ENCODE results near the gene ACVR1.
"Not testable (repeated sequence)": the region's sequence is repeated elsewhere in the genome, so short reads cannot be mapped to it uniquely, and the experiment has no call there.

Gene ACVR1

DNA sequence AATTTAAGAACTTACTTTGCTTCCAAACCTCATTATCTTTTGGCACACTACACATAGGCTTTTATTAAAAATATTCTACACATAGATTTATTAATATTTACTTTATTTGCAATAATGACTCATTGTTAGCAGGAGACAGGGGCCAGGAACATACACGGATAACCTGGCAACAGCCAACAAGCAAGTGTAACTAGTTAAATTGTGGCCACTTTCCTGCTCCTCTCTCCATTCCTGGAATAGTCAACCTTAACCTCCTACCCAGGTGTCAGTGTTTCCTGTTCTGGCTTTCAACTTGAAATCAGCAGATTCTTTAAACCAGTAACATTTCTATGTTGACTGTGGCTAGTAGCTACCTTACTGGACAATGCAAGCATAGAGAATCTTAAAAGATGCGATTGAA is 26.5 kb downstream of the ACVR1 start:
- DNase-seq = no peak

DNA sequence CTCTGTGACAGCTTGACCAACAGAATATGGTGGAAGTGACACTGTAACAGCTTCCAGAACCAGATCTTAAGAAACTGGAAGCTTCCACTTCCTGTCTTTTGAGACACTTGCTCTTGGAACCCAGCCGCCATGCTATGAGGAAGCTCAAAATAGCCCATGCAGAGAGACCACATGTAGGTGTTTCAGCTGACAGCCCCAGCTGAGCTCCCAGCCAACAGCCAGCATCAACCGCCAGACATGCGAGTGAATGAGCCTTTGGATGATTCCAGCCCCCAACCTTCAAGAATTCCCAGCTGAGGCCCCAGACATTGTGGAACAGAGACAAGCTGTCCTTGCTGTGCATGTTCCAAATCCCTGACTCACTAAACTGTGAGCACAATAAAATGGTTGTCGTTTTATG is 27.9 kb downstream of the ACVR1 start:
- no peak for DNase-seq

DNA sequence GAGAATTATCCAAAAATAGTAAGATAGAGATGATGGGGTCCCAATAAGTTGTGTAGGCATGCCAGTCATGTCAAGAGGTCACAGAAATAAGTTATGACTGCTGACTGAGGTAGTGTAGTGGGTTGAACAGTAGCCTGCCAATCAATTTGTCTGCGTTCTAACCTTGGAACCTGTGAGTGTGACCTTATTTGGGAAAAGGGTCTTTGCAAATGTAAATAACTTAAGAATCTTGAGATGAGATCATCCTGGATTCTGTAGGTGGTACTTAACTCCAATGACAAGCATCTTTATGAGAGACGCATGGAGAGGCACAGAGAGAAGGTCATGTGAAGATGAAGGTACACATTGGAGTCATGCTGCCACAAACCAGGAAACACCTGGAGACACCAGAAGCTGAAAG is 31.0 kb downstream of the ACVR1 start:
- DNase-seq = no peak

DNA sequence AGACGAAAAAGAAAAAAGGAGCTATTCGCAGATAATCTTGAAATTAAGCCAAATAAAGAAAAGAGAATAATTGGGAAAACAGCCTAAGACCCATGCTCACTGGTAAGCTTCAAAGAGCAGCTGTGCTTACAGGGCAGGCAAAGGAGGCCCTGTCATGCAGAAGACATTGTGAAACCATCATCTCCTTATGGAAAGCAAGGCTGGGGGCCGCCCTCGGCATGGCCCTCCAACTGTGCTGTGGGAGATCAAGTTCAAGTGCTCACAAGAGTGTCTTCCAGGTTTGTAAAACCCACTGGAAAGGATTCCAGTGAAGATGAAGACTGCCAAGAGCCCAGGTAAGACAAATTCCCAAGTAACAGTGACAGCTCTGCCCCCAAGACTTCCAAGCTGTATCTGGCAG is 32.2 kb downstream of the ACVR1 start:
- no peak for DNase-seq

DNA sequence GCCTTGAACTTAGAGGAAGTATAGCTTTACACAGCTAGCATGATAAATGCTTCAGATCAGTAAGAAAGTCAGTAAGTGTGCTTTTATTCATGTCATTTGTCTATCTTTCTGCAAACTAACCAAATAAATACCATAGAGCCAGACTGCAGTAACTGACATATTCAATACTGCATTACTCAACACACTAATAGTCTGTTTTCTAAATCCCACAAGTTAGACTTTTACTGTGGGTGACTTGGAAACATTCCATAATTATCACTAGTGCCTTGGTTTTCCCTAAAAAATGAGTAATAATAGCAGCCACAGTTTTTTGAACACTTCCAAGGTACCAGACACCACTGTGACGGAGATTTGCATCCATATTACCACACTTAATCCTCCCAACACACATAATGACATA is 33.0 kb downstream of the ACVR1 start:
- DNase-seq = no peak

DNA sequence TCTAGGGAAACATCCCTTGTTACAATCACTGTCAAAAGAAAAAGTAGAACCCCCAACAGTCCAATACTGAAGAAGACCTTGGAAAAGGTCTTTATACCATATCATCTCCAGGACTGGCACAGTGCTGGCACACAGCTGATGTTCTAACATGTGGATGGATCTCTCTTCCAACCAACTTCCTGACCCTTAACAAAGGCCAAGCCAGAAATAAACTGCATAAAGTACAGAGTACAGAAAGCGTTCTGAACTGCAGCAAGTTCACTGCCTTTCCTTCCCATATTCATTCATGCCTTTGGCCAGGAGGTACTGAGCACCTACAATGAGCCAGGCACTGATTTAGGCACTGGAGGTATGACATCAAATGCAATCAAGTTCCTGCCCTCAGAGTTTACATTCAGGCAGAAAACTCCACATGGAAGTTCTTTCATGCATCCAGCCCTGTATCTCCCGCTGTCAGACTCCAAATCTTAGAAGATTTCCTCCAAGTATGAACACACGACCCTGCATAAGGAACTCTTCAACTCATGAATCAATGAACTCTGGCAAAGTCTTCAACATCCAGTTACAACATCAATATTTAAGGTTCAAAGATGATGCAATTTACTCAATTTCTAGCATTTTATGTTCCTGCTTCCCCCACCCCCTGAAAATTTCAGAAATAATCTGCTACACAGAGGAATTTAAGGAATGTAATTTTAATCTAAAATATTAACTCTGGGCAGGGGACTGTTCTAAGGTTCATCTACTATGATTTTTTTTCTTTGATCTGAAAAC is 33.8 kb downstream of the ACVR1 start:
- no peak for DNase-seq

DNA sequence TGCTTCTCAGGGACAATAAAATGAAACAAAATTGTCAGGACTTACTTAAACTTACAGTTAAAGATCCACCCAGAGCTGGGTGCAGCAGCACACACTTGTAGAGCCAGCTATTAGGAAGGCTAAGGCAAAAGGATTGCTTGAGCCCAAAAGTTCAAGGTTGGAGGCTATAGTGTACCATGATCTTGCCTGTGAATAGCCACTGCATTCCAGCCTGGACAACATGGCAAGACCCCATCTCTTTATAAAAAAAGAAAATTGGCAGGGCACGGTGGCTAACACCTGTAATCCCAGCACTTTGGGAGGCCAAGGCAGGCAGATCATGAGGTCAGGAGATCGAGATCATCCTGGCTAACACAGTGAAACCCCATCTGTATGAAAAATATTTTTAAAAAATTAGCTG is 34.6 kb downstream of the ACVR1 start:
- no peak for DNase-seq

DNA sequence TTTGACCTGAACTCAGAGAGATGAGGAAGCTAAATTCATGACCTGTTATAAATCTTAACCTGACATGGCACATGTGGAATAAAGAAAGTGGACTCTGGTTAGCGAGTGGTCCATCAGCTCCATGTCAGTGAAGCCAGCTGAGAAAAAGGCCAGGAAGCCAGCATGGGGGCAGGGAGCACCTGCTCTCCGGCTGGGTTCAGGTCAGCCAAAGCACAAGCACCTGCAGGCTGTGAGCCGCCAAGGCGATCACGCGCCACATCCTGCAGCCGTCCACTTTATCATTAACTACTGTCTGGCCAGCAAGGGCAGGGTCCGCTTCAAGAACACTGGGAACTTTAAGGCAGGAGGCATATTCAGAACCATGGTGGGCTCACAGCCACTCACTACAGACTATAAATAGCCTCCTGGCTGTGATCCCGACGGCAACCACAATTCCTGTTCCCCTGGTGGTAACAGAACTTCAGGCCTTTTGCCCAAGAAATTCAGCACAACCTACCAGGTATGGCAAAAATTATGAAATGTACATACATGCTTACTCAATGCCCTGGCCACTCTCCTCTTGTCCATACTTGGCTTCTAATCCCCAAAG is 35.5 kb downstream of the ACVR1 start:
- DNase-seq = no peak

DNA sequence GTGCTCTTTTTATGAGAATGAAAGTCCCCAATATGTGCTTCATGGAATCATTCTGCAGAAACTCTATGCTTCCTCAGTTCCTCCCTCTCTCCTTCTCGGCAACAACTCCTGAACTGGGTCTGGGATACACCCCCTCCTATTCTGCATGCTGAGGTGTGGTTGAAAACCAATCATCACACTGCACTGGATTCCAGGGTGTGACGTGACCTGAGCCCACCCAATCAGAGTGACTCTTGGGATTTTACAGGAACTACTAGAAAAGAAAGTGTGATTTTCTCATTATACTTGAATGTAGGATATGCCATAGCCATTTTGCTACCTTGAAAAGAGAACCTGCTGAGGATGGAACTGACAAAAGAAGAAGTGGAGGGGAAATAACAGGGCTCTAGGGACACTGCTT is 36.3 kb downstream of the ACVR1 start:
- DNase-seq = peak; percentile 35

DNA sequence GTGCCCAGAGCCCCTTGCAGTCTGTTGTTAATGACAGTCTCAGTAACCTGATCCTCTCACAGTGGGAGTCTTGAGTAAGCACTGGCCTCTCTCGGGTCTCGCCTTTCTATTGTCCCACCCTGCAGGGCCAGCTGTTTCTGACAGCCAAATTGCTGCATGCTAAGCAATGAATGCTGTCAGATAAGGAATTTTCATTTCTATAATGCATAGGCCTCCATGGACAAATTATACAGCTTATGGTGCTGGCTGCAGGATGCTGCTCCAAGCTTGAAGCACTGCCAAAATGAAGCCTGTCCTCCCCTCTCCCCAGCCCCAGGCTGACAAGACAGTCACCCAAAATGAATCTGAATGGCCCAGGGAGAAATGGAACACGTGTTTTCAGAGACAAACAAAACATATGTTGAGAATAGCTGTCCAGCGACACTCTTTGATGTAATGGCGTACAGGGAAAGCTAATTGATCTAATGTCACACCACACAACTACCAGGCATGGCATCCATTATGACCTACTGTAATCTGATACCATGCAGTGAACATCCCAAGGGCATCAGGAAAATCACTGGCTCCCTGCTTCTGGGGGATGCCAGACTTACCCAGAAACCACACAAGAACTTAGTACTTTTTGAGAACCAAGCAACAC is 36.8 kb downstream of the ACVR1 start:
- DNase-seq = peak; percentile 86

DNA sequence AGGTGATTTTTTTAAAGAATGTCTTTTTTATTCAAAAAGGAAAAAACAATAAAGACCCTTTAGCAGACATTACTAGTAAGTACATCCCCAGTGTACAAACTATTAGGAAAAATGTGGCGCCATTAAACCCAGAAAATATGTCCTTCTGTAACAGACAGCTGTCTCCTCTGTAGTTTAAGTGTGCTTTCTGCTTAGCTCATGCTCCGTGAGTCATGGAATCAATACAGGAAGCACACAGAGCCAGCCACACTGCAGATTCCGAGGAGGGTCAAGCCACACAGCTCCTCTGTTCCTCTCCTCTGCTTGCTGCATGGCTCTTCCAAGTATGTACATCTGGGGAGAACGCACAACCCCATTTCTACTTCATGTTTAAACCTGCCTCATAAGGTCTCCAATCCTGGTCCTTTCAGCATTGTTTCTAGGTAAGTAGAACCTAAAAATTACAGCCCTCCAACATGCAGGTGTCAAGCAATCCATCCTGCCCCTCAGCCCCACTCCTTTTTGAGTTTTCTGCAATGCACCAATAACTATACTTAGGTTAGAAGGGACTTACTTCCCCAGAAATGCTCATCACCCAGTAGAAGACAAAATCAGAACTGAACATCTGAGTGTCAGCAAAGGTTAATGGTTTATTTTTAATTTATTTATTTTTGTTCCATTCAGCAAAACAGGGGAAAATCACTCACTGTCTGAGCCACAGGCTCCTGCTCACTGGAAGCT is 37.5 kb downstream of the ACVR1 start:
- peak; percentile 68 for DNase-seq

DNA sequence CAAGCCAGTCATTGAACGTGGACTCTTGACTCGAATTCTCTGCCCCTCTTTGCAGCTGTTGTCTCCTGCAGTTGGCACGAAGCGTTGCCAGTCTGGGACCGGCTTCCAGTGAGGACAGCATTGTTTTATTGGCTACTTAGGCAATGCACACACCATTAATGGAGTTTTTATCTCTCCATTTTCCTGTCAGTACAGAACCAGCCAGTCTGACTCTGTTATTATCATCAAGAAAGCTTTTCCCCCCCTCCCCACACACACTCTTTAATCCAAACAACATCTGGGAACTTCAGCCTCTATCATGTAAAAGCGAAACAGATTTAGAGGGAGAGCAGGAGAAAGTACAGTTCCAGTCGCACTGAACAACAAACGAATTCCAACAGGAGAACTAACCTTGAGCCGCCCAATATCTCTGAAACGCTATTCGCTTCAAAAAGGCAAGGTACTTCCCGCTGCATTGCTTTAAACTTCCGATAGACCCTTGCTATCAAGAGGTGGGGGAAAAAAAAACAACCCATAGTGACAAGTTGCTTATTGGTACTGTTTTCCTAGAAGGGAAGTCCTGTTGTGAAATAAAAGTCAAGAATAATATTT is 38.2 kb downstream of the ACVR1 start:
- DNase-seq = peak; percentile 69

DNA sequence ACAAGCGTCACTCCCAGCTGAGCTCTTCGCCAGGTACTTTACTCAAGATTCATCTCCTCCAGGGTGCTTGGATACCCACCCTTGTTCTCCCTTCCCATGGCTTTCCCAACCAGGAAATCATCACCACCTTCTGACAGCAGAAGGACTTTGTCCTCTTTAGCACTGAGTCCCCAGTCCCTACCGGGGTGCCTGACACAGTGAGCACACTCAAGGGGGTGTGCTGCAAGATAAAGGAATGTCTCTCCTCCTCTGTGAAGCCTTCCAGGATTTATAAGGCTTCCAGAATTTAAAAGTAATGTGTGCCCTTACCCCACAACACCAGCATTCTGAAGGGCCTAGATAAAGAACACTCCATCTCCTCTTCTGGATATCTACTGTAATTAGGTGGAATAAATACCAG is 39.6 kb downstream of the ACVR1 start:
- DNase-seq = no peak

DNA sequence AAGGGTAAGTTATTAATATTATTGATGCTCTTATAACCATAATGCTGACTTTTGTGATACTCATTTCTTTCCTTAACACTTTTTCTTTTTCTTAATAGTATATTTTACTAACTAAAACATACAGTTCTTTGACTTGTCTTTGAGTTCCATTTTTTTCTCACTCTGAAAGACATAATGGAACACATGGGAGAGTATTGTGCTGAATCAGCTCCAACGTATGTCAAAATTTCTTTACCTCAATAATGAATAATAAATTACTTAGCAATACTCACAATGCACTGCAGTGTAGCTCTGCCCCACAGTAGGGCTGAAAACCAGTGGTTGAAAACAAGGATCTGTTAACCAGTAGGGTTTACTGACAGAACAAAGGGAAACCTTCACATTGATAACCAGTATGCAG is 40.7 kb downstream of the ACVR1 start:
- DNase-seq = no peak

DNA sequence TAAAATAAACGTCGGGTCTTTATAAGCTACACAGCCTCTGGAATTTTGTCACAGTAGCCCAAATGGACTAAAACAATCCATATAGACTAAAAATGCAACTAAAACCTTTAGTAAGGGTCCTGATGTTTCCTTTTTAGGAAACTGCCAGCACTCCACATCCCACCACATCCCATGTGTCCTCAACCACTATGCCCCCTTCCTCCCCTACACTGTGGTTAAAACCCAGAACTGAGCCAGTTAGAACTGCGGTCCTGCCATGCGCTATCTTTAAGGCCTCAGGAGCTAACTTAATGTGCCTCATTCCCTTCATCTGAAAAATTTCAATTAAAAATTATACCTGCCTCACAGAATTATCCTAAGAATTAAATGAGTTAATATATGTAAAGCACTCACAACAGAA is 41.1 kb downstream of the ACVR1 start:
- DNase-seq = no peak

DNA sequence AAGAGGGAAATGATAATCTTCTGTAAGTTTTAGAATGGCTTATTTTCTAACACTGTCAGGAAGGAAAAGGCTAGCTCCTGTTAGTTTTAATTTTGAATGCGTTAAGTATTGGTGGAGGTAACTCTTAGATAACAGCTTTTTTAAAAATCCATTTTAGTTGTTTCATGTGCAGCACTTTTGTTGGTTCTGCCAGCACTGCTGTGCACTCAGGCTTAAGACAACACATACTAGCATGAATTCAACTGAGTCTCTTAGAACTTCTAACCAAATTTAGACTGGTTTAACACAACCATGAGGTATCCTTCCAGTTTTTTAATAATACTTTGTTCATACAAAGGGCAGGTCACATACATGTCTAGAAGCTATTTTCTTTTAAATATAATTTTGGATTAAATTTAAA is 42.4 kb downstream of the ACVR1 start:
- DNase-seq = no peak

DNA sequence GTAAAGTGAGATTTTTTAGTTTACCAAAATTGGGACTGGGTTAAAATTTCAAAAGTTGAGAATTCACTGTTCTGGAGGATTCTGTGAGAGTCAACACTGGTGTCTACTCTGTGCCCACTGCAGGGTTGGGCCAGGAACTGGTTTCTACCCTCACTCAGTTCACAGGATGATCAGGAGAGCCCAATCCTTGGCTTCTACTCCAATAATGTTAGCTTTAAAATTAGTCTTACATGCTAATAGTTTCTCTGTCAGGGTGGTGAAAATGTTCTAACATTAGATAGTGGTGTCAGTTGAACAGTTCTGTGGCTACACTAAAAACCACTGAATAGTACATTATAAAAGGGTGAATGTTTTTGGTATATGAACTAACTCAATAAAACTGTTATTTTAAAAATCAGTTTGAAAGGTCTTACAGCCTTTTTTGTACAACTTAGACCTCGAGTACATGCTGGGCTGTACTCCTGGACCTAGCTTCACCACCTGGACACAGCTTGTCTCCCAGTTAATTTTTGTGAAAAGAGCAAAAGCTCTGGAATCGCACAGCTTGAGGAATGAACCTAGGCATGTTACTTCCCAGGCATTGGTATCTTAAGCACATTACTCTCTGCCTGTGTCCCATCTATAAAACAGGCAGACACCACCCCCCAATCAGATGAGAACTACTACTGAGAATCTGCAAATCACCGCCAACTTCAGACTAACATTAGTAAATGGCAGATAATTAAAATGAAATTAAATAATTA is 44.4 kb downstream of the ACVR1 start:
- no peak for DNase-seq

DNA sequence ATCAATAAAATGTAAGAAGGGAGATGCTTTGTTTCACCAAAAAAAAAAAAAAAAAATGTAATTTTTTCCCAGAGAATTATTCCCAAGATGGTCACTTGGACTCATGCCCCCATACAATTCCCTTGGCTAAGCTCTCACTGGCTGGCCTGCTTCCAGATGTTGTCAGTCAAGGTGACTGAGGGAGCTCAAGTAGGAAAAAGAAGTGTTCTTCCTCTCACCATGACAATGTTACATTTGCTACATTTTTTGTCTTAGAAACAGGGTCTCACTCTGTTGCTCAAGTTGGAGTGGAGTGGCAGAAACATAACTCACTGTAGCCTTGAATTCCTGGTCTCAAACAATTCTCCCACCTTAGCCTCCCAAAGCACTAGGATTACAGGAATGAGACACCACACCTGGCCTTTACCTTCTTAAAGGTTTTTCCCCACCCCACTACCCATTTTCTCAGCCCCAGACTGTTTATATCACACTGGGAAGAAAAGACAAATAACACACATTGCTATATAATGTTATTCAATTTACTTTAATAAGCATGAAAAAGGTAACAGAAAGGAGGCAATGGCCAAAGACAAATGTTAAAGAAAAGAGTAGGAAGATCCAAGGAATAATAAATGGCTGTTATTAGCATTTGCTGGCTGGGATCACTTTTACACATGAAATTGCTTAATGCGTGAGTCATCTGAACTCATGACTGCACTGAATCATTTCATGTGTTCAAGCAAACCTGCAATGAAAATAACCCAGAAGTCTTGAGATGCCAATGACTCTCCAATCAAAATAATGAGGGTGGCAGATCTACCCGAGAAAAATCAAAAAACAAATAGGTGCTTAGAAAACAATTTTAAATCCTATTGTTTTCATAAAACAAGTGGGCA is 45.2 kb downstream of the ACVR1 start:
- DNase-seq = no peak

DNA sequence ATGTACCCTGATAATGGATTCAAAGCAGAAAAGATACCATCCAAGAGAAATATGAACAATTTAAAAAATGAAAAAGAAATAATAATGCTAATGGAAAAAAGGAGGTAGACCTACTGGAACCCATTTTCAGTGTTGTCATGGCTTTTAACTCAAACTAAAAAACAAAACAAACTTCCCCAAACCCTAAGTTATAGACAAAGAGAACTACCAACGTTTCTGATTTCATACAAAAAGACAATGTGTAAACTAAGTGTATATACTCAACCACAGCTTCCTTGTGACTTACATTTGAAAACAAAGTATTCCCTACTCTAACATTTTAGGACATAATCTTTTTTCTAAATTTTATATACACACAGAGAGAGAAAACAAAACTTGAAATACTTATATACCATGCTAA is 45.9 kb downstream of the ACVR1 start:
- DNase-seq = no peak

DNA sequence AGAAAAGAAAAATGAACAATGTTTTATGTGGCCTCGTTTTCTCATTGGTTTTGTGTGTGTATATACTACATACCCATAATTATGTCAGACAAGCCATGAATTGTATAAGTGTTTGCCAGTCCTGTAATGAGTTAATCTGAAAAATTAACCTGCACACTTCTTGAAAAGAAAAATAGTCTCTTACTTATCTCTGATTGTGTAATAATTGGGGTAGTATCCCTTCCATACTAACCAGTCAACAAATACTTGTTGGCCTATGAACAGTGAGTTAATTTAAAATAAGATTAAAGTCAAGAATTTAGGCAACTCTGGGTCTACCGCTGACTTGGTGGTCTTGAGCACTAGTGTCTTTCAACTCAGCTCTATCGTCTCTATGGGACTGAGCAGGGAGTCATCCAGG is 48.8 kb downstream of the ACVR1 start:
- DNase-seq = no peak

DNA sequence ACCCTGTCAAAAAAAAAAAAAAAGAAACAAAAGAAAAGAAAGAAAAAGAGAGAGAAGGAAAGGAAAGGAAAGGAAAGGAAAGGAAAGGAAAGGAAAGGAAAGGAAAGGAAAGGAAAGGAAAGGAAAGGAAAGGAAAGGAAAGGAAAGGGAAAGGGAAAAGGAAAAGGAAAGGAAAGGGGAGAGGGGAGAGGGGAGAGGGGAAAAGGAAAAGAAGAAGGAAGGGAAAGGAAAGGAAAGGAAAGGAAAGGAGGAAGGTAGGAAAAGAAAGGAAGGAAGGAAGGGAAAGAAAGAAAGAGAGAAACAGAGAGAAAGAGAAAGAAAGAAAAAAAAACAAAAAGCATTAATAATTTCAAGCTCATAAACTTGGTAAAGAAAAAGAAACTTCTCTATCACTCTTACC is 49.5 kb downstream of the ACVR1 start:
- DNase-seq = not testable (repeated sequence)

DNA sequence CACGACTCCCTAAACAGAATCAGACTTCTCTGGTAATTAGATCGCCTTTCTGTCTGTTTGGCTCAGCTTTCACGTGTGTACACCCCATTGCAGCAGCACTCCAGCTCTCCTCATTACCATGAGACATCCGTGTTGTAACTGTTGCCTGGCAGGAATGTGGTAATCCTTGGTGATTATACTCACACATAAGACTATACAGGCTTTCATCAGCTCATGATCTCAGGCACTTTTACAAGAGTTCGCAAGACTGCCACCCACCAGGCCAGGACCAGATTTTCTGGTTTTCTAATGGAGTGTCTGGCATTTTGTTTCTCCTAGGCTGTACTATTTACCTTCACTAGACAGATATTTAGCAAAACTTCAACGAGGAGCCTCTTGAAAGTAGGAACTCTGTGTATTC is 50.2 kb downstream of the ACVR1 start:
- DNase-seq = no peak

Data from DMS 273 treated with DMSO at 0.1 percent for 48 hours (cell line).